ENCODE results near the gene PKD1.
A peak's percentile ranks its signal among the peaks of the same experiment; 100 is the strongest.
"Not testable (repeated sequence)": the region's sequence is repeated elsewhere in the genome, so short reads cannot be mapped to it uniquely, and the experiment has no call there.

The PKD1 gene

DNA sequence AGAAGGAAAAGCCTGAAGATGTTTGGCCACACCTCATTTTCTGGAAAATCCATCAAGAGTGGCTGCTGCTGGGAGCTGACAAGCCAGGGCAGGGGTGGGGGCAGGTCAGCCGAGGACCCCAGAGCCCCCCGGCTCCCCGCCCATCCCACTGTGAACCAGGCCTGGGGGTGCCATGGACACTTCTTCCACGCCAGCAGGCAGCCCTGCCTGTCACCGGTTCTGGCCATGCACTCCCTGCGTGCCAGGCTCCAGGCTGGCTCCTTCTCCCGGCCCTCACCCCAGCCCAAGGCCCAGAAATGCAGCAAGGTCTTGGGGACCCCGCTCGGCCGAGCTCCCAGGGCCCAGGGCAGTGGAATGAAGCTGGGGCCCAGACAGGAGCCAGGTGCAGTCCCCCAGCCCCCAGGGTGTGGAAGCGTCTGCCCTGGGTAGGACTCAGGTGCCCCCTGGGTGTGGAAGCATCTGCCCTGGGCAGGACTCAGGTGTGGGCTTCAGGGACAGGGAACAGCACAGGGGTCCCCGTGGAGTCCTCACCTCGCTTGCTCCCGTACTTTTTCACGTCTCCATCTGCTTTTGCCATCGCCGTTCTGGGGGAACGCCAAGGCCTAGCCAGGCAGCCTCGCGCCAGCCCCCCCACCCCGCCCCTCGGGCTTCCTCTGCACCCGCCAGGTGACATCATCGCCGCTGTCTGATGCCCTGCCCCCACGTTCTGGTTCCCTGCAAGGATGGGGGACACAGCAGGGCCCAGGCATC lies 12.6 kb downstream of the PKD1 start:
- not testable (repeated sequence) for DNase-seq

DNA sequence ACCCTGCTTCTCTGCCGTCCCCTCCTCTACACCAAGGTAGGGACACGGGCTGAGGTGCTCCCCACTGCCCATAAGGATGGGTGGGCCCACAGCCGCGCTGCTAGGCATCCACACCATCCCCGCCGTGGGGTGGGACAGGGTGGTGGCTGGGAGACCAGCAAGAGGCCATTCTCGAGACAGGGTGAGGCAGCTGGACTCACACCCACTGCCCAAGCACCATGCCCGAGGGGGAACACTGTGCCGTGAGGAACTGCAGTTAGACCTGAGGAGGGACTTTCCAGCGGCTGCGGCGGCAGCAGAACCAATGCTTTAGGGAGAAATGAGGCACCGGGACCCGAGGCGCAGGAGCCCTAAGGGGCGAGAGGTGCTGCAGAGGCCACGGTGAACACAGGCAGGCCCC lies 13.3 kb downstream of the PKD1 start:
- no peak for DNase-seq

DNA sequence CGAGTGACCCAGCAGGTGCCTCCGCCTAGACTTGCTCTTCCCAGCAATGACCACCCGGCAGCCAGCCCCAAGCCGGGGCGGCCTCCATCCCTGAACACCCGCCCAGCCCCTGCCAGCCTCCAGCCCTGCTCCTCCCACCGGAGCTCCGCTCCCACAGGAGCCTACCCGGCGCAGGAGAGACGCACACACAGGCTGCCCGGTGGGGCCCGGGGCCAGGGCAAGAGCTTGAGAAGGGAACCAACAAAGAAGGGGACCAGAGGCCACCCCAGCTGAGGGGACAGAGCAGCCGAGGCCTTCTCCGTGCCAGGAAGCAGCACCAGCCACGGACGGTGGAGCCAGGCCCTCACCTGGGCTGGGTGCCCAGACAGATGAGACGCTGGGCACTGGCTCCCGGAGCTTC lies 13.8 kb downstream of the PKD1 start:
- DNase-seq = no peak

DNA sequence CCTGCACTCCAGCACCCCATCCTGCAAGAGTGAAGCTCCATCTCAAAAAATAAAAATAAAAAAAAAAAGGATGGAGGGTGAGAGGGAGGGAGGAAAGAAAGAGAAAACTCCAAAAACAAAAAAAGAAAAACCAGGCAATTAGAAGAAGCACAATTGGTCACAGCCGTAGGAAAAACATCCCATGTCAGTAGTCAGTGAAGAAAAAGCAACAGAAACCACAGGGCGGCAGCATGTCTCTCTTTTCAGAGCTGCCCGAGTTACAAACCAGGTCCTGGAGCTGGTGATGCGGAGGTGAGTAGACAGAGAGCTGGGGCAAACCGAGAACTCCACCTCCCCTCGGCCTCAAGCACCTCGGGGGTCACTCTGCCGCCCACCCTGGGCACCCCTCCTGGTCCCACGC lies 14.4 kb downstream of the PKD1 start:
- DNase-seq = peak in 1 of 2 experiments; percentile 22

DNA sequence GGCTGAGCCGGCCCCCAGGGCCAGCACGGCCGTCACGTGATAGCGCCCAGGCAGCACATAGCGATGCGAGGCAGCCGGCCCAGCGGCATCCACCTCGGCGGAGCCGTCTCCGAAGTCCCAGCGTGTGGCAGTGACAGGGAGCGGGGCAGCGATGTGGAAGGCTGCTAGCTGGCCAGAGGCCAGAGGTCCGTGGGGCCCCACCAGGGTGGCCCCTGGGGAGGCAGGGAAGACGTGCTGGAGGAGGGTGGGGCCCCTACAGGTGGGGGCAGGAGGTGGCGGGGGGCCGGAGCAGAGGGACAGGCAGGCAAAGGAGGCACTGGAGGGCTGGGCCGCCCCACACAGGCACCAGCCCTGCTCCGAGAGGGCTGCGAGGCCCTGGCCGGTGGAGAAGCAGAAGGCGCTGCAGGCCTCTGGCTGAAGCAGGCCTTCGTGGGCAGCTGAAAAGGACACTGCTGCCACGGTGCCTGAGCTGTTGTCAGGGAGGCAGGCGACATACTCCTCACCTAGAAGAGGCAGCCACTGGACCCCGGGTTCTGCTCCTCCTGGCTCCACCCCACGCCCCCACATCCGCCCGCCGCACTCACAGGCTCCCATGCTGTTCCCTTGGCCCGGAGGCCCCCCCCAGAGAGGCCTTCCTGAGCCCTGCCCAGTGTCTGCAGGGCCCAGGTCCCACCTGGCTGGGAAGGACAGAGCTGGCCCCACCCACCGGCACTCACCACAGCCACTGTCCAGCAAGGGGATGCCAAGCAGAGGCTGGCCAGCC lies 17.6 kb downstream of the PKD1 start:
- DNase-seq = not testable (repeated sequence)

DNA sequence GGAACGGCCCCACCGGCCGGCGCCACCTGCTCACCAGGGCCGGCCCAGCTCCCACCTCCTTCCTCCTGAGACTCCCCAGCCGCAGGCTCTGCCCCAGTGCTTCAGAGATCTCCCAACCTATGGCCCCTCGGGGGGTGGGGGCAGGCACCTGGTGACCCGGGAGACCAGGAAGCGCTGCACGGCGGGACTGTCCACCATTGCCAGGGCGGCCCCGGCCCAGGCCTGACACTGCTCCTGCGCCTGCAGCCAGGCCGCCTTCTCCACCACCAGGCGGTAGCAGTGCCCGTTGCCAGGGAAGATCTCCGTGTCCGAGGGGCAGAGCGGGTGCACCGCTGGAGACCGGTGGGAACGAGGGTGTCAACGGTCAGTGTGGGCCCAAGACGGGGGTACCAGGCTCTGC lies 18.4 kb downstream of the PKD1 start:
- not testable (repeated sequence) for DNase-seq

DNA sequence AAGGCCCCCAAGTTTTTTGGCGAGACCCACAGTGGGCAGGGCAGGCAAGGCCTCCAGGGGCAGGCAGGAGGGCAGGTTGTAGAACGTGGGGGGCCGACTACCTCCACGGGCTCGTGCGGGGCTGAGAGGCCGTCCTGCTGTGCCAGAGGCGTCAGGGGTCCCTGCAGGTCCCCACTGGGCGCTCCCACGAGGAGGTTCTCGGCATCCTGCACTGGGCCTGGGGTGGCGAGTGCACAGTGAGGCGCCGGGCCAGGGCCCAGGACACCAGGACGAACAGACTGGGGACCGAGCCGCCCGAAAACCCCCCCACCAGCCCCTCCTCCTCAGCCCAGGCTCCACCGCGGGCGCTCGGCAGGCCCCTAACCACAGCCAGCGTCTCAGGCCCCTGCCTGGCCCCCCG lies 19.3 kb downstream of the PKD1 start:
- not testable (repeated sequence) for DNase-seq

DNA sequence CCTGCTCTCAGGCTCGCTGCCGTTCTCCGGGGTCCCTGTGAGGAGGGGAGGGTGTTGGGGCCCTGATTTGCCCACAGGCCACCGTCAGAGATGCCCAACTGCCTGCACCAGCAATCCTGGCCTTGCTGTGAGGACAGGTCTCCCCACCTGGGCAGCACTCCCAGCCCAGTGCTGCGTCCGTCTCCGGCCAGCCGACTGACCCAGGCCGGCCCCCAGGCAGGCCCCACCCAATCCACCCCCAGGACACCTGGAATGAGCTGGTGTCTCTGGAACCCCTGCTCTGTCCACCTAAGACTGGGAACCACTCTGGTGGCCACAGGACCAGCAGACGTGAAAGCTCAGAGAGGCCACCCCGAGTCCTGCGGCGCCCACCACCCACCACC lies 20.1 kb downstream of the PKD1 start:
- no peak for DNase-seq

DNA sequence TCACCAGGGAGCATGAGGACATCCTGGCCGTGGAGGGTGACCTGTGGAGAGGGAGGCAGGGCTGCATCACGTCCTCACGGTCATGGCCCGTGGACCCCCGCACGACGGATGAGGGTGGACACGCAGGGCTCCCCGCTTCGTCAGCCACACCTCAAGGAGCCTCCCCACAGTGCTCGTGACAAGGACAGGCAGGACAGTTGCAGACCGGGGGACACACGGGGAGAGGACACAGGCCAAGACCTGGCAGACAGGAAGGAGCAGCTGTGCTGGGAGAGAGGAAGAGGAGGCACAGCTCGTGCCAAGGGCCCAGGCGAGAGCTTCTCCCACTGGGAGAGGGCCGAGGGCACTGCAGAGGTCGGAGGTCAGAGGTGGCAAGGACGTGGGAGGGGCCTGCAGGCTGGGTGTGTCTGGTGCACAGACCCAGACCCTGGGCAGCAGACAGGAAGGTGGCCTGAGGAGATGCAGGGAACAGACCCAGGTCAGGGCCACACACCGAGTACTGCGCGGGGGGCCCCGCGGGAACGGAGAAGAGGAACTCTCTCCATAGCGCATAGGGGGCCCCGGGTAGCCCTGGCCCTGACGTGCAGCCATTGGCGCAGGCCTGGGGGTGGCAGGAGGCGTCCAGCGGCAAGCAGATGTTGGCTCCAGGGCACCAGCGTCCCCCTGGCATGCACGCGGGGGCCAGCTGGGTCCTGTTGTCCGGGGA lies 20.7 kb downstream of the PKD1 start:
- DNase-seq = not testable (repeated sequence)

DNA sequence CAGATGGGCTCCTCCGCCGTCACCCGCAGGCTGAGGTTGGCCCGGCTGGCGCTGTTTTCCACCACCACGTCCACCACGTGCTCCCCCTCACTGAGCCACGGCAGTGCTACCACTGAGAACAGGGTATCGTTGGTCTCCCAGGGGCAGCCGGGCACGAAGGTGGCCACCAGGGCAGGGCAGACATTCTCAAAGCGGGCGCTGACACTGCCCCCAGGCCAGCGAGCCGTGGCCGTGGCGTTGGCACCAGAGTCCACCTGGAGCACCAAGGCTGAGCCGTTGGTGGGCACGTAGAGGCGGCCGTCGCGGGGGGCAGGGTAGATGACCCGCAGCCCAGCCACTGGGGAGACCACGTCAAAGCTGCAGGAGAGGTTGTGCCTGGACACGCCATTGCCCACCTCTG lies 21.5 kb downstream of the PKD1 start:
- not testable (repeated sequence) for DNase-seq

DNA sequence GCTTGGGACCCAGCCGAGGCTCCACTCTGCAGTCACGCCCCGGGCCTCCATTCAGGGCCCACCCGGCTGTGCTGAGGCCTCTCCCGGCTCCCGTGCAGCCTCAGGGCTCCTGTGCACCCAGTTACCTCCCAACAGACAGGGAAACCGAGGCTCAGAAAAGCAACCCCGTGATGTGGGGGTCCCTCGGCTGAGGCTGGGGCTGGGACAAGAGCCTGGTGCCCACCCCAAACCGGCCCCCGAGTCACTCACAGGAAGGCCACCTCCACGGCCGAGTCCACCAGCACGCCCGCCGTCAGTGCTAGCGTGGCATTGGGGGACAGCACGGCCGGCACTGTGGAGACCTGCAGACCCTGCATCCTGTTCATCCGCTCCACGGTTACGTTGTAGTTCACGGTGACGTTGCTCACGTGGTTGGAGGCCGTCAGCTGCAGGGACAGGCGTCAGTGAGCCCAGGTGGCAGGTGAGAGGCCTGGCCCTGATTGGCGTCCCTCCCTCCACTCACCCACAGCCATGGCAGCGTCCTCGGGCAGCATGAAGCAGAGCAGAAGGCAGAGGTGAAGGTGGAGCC lies 23.1 kb downstream of the PKD1 start:
- DNase-seq = not testable (repeated sequence)

DNA sequence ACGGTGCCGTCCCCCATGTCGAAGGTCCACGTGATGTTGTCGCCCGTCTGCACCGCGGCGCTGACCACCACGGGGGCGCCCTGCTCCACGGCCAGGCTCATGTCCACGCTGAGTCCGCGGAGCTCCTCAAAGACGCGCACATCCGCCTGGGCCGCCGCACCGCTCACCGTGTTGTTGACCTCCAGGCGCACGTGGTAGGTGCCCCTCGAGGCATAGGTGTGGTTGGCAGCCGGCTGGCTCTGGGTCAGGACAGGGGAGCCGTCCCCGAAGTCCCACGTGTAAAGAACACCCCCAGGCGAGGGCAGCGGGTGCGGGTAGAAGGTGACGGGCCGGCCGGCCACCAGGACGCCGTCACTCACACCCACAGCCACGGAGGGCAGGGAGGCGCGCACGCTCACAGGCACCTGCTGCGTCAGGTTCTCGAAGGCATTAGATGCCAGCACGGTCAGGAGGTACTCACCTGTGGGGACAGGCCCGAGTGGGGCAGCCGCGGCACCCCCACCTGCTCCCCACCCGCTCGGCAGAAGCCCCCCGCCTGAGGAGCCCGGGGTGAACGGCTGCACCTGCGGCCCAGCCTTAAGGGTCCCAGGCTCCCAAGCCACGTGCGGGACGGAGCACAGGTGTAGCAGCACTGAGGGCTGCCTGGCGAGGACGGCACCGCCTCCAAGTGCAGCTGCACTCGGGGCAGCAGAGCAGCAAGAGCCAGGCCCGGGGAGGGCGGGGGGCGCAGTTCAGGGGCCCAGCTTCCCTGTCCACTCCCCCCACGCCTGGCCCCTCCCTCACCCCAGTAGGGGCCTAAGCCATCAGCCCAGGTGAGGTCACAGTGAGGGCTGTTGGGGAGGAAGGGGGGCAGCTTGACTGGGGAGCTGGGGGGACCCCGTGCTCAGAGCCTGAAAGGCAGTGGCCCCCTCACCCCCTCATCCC lies 24.0 kb downstream of the PKD1 start:
- DNase-seq = not testable (repeated sequence)

DNA sequence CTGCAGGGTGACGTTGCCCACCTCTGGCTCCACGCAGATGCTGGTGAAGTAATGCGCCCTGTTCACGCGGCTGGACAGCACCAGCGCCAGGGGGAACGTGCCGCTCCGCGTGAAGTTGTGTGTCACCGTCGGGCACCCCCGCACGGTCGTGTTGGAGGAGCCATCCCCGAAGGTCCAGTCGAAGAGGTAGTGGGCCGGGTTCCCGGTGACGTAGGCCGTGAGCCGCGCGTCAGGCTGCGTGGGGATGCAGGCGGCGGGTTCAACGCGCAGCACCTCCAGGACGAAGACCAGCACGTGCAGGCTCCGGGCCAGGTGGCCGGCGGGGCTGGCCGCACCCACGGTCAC lies 24.7 kb downstream of the PKD1 start:
- not testable (repeated sequence) for DNase-seq

DNA sequence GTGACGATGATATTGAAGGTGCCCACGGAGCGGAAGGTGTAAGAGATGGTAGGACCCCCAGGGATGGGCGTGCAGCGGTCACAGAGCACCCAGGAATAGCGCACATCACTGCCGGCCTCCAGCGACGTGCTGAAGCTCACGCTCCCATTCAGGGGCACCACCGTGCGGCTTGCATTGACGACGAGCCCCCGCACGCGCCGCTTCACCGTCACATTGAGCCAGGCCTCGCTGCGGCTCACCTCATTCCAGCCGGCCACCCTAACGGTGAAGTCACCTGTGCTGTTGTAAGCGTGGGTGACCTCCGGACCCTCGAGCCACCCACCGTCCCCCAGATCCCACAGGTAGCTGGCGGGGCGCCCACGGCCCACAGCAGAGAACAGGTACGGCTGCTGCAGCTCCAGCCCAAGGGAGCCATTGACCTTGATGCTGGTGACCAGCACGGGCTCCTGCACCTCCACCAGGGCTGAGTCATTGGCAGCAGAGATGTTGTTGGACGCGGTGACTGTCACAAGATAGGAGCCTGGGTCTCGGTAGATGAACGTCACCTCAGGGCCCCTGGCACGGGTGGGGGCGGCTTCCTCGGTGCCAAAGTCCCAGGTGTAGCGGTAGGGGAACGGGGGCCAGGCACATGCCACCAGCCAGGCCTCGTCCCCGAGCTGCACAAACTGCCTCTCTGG lies 25.2 kb downstream of the PKD1 start:
- not testable (repeated sequence) for DNase-seq

DNA sequence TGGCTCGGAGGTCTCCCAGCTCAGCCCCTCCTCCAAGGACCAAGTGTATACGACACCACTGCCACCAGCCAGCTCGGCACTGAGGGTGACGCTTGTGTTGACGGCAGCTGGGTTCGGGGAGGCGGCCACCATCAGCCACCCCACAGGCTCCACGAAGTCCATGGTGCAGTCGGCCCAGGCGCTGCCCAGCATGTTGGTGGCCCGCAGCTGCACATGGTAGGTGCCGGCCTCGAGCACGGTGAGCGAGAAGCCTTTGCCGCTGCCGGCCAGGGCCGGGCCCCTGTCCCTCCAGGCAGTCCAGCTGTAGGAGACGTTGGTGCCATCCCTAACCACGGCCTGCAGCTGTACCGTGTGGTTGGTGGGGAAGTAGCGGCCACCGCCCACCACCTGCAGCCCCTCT lies 25.8 kb downstream of the PKD1 start:
- not testable (repeated sequence) for DNase-seq

DNA sequence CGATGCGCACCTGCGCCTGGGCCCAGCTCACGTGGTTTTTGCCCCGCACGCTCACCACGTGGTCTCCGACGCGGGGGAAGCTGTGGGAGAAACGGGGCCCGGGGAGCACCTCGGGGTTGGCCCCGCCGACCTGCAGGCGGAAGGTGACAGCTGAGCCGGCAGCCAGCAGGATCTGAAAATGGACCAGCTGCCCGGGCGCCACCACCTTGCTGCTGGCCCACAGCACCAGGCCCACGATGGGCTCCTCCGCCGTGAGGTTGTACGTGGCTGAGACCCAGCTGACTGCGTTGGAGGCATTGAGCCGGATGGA lies 26.5 kb downstream of the PKD1 start:
- DNase-seq = not testable (repeated sequence)

DNA sequence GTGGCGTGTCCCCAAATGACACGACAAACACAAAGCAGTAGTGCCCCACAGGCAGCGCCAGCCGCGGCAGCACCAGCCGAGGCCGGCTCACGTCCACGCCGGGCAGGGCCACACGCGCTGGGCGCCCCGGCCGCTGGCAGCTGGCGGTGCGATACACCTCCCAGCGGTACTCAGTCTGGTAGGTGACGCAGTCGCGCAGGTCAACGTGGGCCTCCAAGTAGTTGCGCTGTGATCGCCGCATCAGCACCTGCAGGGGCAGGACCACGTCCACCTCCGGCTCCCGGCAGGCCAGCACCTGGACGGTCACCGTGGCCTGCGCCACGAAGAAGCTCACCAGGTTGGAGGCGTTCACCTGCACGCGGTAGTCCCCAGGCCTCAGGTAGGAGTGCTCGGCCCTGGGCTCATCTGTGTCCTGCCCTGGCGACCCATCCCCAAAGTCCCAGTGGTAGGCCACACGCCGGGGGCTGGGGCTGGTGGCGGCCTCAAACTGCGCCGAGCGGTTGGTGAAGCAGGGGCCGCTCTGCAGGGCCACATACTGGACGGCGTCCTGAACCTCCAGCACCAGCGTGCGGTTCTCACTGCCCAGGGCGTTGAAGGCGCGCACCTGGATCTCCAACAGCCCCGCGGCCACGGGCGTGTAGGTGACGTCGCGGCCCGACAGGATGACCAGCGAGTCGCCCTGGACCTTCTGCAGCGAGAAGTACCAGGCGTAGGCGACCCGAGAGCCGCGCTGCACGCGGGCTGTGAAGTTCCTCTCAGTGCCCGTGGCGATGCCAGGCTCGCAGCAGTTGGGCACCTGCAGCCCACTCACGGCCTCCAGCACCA lies 27.0 kb downstream of the PKD1 start:
- DNase-seq = not testable (repeated sequence)

DNA sequence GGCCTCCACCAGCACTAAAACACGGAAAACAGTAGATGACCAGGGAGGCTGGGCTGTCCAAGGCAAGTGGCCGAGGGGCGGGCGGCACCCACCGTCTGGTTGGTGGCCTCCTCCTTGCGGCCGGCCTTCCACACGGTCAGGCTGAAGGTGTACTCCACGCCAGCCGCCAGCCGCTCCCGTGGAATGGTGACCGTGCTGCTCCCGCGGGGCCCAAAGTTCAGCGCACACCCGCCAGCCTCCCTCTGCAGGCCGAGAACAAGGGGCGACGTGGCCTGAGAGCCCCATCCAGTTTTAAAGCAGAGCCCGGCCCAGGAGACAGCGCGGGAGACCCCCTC lies 27.9 kb downstream of the PKD1 start:
- not testable (repeated sequence) for DNase-seq

DNA sequence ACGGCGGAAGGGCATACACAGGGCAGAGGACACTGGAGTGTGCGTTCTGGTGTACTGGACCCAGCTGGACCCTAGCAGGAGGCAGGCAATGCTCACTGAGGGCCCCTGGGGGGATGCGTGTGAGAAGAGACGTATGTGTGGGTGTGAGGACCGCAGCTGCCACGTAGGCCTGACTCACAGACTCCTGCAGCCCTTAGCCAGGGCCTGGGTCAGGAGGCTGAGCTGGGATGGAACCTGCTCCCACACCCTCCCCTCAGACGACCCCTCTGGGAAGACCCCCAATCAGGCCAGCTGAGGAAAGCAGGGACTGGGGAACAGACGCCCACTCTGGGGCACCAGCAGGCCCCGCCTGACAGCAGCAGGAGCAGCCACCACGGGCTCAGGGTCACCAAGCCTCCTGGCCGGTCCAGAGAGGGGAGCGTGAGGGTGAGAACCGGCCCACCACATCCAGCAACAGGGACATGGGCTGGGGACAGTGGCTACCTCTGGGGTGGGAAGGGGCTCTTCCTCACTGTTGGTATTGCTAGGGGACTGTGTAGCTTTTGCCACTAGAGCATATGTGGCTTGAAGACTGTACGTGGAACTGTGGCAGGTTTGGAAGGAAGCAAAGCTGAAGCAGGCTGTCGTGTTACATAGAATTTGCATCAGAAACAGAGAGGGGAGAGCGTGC lies 28.4 kb downstream of the PKD1 start:
- DNase-seq = not testable (repeated sequence)

DNA sequence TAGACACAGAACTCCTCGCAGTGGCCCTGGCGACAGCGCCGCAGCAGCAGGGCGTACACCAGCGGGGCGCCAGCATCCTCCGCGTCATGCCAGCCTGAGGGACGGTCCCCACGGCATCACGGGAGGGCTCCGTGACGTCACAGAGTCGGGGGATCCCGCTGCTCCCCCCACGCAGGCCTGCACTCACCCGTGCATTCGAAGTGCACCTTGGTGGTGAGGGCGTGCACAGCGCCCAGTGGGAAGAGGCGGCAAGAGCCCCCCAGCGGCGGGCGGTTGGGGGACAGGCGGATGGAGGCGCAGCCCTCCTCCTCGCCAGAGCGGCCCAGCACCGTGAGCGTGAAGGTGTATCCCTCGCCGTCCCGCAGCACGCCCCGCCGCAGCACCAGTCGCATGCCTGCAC lies 29.5 kb downstream of the PKD1 start:
- DNase-seq = not testable (repeated sequence)

DNA sequence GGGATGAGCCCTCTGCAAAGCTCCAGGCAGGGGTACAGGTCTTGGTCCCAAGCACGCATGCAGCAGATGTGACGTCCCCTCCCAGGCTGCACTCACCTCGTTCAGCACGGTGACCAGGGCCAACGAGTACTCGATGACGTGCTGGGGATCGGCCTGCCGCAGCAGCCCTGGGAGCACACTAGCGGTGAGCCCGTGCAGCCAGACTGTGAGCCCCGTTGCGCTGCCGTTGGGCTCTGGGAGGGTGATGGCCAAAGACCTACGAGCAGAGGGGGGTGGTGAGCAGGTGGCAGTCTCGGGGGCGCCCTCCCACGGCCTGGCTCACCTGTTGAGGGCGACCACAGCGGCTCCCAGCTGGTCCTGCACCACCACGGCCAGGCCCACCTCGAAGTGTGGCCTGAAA lies 29.9 kb downstream of the PKD1 start:
- DNase-seq = not testable (repeated sequence)
